ENCODE results near the gene BRD3OS.
"Not testable (repeated sequence)": the region's sequence is repeated elsewhere in the genome, so short reads cannot be mapped to it uniquely, and the experiment has no call there.

BRD3OS gene

DNA sequence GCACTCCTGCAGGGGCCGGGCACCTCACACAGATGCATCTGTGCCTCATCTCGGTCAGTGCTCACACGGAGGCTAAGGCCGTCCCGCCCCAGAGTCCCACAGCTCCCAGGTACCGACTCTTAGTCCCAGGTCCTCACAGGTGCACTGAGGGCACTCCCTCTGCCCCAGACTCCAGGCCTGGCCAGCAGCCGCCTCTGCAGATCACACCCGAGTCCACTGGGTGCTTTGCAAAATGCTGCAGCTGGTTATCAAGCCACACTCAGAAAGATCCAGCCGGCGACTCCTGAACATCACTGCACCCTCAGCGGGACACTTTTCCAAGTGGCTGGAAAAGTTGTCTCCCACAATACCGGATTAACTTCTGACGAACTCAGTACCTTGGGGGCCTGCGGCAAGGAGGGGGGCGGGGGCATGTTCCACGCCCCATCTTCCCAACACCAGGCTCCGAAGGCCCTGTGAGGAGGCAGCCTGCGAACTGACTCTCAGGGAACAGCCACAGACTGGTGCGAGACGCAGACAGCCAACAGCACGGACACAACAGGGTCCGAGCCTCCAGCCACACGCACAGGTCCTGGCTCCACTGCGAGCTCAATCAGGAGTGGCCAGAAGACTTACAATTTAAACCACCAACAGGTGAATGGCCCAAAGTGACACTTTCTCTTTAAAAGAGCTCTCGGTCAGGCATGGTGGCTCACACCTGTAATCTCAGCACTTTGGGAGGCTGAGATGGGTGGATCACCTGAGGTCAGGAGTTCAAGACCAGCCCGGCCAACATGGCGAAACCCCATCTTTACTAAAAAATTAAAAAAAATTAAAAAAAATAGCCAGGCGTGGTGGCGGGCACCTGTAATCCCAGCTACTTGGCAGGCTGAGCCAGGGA is 38.5 kb downstream of the BRD3OS start:
- no peak for DNase-seq (ENCODE audit: low read depth)

DNA sequence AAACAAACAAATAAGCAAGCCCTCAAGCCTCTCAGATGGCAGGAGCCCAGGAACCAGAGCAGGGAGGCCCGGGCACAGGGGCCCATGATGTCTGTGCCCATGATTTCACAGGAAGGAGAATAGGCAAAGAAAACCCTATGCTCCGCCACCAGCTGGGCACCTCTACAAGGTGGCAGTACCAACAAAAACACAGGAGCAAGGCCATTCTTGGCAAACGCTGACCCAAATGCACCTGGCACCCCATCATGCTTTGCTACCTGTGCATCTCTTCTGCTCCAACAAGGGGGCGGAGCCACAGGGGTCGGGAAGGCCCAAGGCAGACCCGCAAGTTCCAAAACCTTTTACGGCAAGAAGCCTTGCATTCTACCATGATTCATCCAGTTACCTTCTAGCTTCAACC is 39.4 kb downstream of the BRD3OS start:
- no peak for DNase-seq (ENCODE audit: low read depth)

DNA sequence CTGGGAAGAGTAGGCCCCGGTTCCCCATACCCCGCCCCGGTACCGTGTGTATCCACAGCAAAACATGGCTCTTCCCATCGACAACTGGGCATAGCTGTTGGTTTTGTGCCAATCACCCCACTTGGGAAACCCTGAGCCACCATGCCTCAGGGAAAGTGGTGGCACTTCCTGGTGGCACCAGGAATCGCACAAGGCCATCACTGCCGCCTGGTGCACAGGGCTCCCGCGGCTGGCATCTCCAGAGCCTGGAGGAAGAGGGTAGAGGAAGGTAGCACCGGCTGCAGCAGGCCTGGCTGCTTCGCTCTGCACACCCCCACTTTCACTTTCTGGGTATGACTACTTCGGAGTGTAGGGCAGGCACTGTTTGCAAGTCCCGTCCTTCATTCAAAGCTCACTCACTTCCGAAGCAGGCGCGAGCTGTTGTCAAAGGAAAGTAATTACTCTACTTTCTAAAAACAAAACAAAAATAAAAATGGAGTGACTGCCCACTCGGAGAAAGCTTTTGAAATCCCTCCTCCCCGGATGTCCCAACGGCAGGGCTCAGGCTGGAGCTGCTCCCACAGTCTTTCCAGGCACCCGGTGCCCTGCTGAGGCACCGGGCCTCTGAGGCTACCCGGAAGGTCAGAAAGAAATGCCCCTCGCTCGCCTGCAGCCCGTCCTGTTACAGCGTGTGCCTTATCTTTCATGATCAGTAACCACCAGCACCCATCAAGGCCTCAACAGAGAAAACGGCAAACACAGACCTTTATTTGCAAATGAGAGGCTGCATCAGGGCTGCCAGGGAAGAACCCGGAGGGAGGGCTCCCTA is 40.5 kb downstream of the BRD3OS start:
- DNase-seq (ENCODE audit: low read depth), result no peak

DNA sequence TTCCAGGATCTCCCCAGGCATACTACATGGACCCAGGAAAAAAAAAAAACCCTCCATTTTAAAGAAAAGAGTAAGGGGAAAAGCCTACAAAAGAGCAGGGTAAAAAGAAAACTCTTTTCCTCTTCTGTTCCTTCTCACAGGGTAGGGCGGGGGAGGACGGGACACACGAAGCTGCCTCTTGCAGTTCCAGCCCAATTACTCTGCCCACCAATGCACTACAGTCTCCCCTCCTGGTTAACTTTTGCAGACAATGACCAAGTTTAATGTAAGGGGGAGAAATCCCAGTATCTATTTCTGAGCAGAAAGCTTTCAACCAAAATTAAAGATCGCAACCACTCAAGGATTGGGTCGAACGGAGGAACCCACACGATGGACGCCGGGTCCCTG is 41.2 kb downstream of the BRD3OS start:
- DNase-seq (ENCODE audit: low read depth), result no peak

DNA sequence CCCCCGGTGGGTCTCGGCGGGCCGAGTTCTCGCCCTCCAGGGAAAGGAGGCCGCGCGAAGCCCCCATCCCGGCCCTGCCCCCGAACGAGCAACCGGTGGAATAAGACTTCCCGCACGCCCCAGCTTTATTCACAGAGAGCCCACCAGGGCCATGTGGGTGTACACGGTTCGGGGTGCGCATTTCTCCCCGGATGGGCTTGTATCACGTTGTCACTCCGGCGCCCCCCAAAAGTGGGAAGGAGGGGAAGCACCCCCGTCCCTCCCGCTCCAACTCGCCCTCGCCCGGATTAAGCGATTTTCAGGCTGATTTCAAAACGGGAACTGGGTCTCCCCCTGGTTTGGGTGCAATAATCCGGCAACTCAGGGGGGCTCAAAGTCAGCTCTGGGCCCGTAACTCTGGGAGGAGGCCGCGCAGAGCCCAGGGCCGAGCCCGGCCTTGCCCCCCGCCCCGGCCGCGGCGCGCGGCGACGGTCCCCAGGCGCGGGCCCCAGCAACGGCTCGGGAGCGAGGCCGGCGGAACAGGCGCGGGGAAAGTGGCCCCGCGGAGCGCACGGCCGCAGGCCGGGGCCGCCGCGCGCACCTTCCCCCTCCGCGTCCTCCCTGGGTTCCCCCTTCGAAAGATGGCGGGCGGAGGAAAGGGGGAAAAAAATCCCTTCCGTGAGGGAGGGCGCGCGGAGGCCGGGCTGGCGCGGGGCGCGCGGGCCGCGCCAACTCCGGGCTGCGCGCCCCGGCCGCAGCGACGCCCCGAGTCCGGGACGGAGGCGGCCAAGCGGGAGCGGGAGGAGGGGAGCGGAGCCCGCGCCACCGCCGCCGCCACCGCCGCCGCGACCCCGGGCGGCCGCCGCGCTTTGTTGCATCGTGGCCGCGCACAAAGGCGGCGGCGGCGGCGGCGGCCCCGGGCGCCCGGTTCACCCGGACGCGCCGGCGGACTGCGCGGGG is 41.9 kb downstream of the BRD3OS start:
- no peak for DNase-seq (ENCODE audit: low read depth)

DNA sequence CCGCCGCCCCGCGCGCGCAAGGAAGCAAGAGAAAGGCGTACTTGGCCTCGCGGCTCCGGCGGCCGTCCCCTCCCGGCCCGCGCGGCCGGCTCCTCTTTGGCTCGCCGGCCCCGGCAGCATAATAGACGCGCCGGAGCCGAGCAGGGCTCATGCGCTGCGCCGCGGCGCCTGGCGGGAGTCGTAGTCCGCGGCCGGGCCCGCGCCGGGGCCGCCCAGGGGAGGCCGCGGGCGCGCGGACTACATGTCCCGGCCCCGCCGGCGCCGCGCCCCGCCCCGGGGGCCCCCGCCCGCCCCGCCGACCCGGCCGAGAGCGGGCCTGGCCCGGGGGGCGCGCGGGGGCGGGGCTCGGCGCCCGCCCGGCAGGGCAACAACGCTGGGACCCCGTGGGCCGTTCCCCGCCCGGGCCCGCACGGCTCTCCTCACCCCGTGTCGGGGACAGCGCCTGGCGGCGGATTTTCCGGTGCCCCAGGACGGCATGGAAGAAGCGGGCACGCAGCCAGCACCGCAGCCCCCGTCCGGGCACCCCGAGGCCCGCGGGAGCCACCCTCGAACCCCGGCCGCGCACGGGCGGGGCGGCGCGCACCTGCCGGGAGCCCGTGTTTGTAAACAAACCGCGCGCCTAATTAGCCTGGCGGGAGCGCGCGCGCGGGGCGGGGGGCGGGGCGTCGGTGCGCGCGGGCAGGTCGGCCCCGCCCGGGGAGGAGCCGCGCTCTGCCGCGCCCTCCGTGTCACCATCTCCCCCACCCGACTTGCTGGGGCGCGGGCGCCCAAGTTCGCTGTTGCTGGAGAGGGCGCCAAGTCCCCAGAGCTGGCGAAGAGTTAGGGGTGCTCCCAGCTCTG is 42.8 kb downstream of the BRD3OS start, which contains the start of gene BRD3:
Gene BRD3 (minus strand): TSS at position 123 of the 840 bp plus-strand sequence. CDS start 14,549 bp downstream, outside the sequence.
- peak; percentile 67 for DNase-seq (ENCODE audit: low read depth)

DNA sequence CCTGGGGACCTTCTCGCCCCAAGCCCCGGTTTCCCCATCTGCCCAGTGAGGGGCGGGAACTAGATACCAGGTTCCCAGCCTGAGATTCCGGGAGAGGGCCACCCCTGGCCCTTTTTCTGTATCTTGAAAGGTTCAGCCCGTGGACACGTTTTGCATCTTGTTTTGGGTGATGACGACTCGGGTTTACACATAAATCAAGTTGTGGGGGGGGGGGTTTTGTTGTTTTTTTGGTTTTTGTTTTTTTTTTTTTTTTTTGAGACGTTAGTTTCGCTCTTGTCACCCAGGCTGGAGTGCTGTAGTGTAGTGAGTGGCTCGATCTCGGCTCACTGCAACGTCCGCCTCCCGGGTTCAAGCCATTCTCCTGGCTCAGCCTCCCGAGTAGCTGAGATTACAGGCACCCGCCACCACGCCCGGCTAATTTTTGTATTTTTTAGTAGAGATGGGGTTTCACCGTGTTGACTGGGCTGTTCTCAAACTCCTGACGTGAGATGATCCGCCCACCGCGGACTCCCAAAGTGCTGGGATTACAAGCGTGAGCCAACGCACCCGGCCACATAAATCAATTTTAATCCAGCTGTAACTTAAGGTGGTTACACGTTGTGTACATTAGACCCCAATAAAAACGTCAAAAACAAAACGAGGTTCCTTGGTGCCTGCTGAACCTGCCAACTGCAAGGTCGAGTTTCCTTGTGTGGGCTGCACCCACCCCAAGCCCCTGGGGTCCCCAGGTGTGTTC is 43.6 kb downstream of the BRD3OS start:
- no peak for DNase-seq (ENCODE audit: low read depth)

DNA sequence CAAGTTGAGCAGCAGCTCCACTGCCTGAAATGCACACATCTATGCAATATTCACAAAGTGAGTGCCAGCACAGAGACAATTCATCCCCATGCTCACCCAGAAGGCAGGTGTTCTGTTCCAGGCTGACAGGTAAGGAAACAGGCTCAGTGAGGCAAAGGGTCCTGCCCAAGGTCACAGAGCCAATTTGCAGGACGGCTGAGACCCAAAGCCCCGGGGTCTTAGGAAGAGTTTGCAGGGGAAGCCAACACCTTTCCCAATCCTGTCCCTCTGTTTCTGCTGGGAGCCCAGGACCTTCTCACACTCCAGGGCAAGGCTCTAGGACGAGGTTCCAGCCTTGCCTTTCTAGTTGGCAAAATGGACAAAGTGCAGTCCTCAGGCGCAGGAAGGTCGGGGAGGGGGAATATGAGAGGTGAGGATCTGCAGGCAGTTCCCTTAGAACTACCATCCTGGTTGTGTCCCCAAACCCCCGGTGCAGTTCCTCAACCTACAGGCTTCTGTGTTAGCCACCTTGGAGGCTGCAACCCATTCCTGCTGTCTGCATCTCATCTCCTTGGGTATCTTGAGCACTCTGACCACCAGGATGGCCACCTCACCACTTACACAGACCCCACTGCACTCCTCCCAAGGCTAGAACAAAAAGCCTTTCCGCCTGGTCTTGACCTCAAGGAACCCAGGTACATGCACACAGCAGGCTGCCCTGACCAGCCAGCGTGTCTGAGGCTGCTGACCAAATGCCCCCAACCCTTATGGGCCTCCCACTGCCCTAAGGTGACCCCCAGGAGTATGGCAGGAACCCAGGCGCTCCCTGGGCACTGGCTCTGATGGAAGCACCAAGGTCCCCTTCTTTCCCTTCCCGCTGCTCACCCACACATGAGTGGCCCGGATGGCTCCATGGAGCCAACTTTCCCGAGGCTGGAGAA is 44.5 kb downstream of the BRD3OS start:
- no peak for DNase-seq (ENCODE audit: low read depth)

DNA sequence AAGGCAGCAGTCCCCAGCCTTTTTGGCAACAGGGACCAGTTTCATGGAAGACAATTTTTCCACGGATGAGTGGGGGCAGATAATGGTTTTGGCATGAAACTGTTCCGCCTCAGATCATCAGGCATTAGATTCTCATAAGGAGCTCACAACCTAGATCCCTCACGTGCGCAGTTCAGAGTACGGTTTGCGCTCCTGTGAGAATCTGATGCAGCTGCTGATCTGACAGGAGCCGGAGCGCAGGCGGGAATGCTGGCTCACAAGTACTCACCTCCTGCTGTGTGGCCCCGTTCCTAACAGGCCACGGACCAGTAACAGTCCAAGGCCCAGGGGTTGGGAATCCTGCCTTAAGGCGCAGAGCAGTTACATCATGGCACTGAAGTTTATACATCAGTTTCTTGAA is 45.9 kb downstream of the BRD3OS start:
- no peak for DNase-seq (ENCODE audit: low read depth)

DNA sequence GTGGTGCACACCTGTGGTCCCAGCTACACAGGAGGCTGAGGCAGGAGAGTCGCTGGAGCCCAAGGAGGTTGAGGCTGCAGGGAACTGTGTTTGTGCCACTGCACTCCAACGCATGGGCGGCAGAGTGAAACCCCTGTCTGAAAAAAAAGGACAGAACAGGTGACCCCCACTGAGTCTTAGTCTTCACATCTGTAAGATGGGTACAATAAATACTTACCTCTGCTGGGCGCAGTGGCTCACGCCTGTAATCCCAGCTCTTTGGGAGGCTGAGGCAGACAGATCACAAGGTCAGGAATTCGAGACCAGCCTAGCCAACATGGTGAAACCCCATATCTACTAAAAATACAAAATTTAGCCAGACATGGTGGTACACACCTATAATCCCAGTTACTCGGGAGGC is 47.4 kb downstream of the BRD3OS start:
- DNase-seq (ENCODE audit: low read depth), result not testable (repeated sequence)

DNA sequence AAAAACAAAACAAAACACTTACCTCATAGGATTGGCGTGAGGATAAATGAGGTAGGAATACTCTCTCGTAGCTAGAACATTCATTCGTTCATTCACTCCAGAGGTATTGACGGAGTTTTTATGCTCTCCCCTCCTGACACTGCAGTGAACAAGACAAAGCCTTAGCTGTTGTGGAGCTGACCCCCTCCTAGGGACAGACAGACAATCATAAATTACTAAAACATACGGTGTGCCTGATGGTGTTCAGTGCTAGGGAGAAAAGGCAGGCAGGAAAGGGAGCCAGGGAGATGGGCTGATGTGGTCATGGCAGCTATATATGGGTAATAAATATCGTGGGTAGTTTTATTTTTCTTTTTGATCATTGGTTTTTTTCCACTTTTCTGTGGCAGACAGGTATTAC is 48.2 kb downstream of the BRD3OS start:
- DNase-seq (ENCODE audit: low read depth), result no peak

DNA sequence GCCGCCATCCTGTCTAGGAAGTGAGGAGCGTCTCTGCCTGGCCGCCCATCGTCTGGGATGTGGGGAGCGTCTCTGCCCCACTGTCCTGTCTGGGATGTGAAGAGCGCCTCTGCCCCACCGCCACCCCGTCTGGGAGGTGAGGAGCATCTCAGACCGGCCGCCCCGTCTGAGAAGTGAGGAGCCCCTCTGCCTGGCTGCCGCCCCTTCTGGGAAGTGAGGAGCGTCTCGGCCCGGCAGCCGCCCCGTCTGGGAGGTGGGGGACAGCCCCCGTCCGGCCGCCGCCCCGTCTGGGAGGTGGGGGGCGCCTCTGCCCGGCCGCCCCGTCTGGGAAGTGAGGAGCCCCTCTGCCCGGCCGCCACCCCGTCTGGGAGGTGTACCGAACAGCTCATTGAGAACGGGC is 50.4 kb downstream of the BRD3OS start:
- not testable (repeated sequence) for DNase-seq (ENCODE audit: low read depth)

DNA sequence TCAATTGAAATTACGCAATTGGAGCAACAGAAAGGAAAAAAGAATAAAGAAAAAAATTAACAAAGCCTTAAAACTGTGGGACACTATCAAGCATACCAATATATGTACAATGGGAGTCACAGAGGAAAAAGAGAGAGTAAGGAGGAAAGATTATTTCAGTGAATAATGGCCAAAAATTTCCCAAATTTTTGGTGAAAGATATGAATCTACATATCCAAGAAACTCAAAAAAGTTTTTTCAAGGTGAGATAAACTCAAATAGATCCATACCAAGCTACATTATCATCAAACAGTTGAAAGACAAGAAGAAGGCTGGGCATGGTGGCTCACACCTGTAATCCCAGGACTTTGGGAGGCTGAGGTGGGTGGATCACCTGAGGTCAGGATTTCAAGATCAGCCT is 51.4 kb downstream of the BRD3OS start:
- DNase-seq (ENCODE audit: low read depth), result no peak
